Neural cell (in vitro differentiated cells): ENCODE results near the gene SLC35A2. TPM values are rescaled to one million over a fixed set of nuclear protein-coding genes. Genes with fewer than 3 reads are reported as not detected.

Experiments
- H2AFZ ChIP-seq: fragments of 200-600, 300-800 bp; sonication (generic), shearing (Covaris generic); 2 replicates; pipeline ENCODE4 v1.6.0; 2014; ENCODE audit warnings: low read depth, mild to moderate bottlenecking, antibody characterized with exemption, low read length, moderate library complexity
- H3F3A ChIP-seq: fragments of 200-600 bp; shearing (Covaris generic); 2 replicates; pipeline ENCODE4 v1.6.1; 2016; ENCODE audit warnings: mild to moderate bottlenecking, moderate library complexity, mixed read lengths, antibody characterized with exemption, low read length; ENCODE audit not compliant: insufficient read depth, poor library complexity, severe bottlenecking
- H3K27ac ChIP-seq: fragments of 200-600, 300-800 bp; sonication (generic), shearing (Covaris generic); 2 replicates; pipeline ENCODE4 v1.5.1; 2014; ENCODE audit warnings: mild to moderate bottlenecking, low read length, moderate library complexity
- H3K27me3 ChIP-seq: fragments of 300-800, 200-600 bp; sonication (generic), shearing (Covaris generic); 2 replicates; pipeline ENCODE4 v1.6.0; 2014; ENCODE audit warnings: mild to moderate bottlenecking, low read depth, low read length, moderate library complexity; ENCODE audit not compliant: insufficient read depth
- H3K36me3 ChIP-seq: fragments of 300-800, 200-600 bp; sonication (generic), shearing (Covaris generic); 2 replicates; pipeline ENCODE4 v1.5.1; 2014; ENCODE audit warnings: mild to moderate bottlenecking, antibody characterized with exemption, low read length, moderate library complexity; ENCODE audit not compliant: insufficient read depth
- H3K4me2 ChIP-seq: fragments of 300-800, 200-600 bp; sonication (generic), shearing (Covaris generic); 2 replicates; pipeline ENCODE4 v1.6.0; 2014; ENCODE audit warnings: mild to moderate bottlenecking, low read length
- H3K4me3 ChIP-seq: fragments of 300-800, 200-600 bp; sonication (generic), shearing (Covaris generic); 2 replicates; pipeline ENCODE4 v1.5.1; 2014; ENCODE audit warnings: mild to moderate bottlenecking, low read length, moderate library complexity
- H3K79me2 ChIP-seq: fragments of 200-600 bp; shearing (Covaris generic); replicated peaks from 2 replicates; pipeline ENCODE4 v1.6.0; 2014; ENCODE audit warnings: mild to moderate bottlenecking, low read length, moderate library complexity; ENCODE audit not compliant: insufficient read depth
- H3K9ac ChIP-seq: fragments of 300-800, 200-600 bp; sonication (generic), shearing (Covaris generic); 2 replicates; pipeline ENCODE4 v1.6.1; 2016; ENCODE audit warnings: mild to moderate bottlenecking, low read length, mixed read lengths
- H3K9me2 ChIP-seq: fragments of 200-600 bp; shearing (Covaris generic); 2 replicates; pipeline ENCODE4 v1.6.1; 2016; ENCODE audit warnings: mild to moderate bottlenecking, low read length, mixed read lengths; ENCODE audit not compliant: insufficient read depth
- H3K9me3 ChIP-seq: fragments of 200-600, 300-800 bp; sonication (generic), shearing (Covaris generic); 2 replicates; pipeline ENCODE4 v1.6.1; 2016; ENCODE audit warnings: mild to moderate bottlenecking, mixed run types, low read length, moderate library complexity, mixed read lengths
- H4K20me1 ChIP-seq: fragments of 200-600 bp; shearing (Covaris generic); 2 replicates; pipeline ENCODE4 v1.6.1; 2016; ENCODE audit warnings: mild to moderate bottlenecking, mixed run types; ENCODE audit not compliant: insufficient read depth
- CTCF ChIP-seq: fragments of 450-650 bp; IDR thresholded peaks from 2 replicates; pipeline ENCODE4 v1.5.1; 2014; ENCODE audit warnings: antibody characterized with exemption, mild to moderate bottlenecking, moderate library complexity; ENCODE audit not compliant: poor library complexity, severe bottlenecking
- EP300 ChIP-seq: fragments of 450-650 bp; conservative IDR thresholded peaks from 2 replicates; pipeline ENCODE4 v1.6.1; 2014; ENCODE audit warnings: antibody characterized with exemption, mild to moderate bottlenecking, moderate library complexity; ENCODE audit not compliant: poor library complexity, severe bottlenecking
- EZH2 ChIP-seq: fragments of 200-600, 300-800 bp; shearing (Covaris generic), sonication (generic); IDR thresholded peaks from 2 replicates; pipeline ENCODE4 v1.6.1; 2014; ENCODE audit warnings: antibody characterized with exemption, low read length, borderline replicate concordance, mild to moderate bottlenecking; ENCODE audit not compliant: insufficient read depth, poor library complexity, severe bottlenecking
- MXI1 ChIP-seq: fragments of 450-650 bp; conservative IDR thresholded peaks from 2 replicates; pipeline ENCODE4 v1.6.1; 2014; ENCODE audit warnings: antibody characterized with exemption, mild to moderate bottlenecking; ENCODE audit not compliant: poor library complexity, severe bottlenecking
- POLR2AphosphoS5 ChIP-seq: IDR thresholded peaks from 2 replicates; pipeline ENCODE4 v1.6.1; 2012
- RAD21 ChIP-seq: fragments of 450-650 bp; conservative IDR thresholded peaks from 2 replicates; pipeline ENCODE4 v1.6.1; 2014; ENCODE audit warnings: antibody characterized with exemption, mild to moderate bottlenecking, moderate library complexity
- REST ChIP-seq: IDR thresholded peaks from 2 replicates; pipeline ENCODE4 v1.6.1; 2012; ENCODE audit warnings: borderline replicate concordance
- SMC3 ChIP-seq: fragments of 450-650 bp; conservative IDR thresholded peaks from 2 replicates; pipeline ENCODE4 v1.6.1; 2014; ENCODE audit warnings: antibody characterized with exemption, mild to moderate bottlenecking, moderate library complexity; ENCODE audit not compliant: poor library complexity
- TAF1 ChIP-seq: IDR thresholded peaks from 2 replicates; pipeline ENCODE4 v1.6.1; 2012; ENCODE audit warnings: low read depth
- polyA plus RNA-seq: library from polyadenylated mRNA; depleted of rRNA; stranded (reverse); fragments of >200 nt; gene quantifications from 2 replicates; pipeline ENCODE4 v1.2.3, GENCODE V29; 2014

The SLC35A2 gene
- polyA plus RNA-seq, 1 donor from 2014 or later = 20.7 TPM

DNA sequence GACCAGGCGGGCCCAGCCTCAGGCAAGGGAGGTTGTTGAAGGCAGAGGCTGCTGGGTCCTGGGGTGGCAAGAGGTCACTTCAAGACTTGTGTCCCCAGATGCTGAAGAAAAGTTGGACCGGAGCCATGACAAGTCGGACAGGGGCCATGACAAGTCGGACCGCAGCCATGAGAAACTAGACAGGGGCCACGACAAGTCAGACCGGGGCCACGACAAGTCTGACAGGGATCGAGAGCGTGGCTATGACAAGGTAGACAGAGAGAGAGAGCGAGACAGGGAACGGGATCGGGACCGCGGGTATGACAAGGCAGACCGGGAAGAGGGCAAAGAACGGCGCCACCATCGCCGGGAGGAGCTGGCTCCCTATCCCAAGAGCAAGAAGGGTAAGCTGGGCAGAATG is 9.3 kb downstream of the SLC35A2 start:
- H2AFZ ChIP-seq = no peak overlapping the region
- TF ChIP-seq EP300 (no peak), SMC3 (no peak), TAF1 (no peak), MXI1 (no peak), POLR2AphosphoS5 (no peak), RAD21 (no peak), CTCF (no peak), REST (no peak), EZH2 (no peak)
- H3K27ac ChIP-seq = no peak overlapping the region
- H3K4me2 ChIP-seq = no peak overlapping the region
- H3K9me3 ChIP-seq = no peaks in the 10 kb centered on the region
- H3K27me3 ChIP-seq = no peaks in the 10 kb centered on the region
- H3K79me2 ChIP-seq = no peaks in the 10 kb centered on the region
- H4K20me1 ChIP-seq = no peaks in the 10 kb centered on the region
- H3K9ac ChIP-seq = no peak overlapping the region
- no peak overlapping the region for H3K4me3 ChIP-seq
- H3K36me3 ChIP-seq = no peaks in the 10 kb centered on the region
- no peaks in the 10 kb centered on the region for H3K9me2 ChIP-seq
- H3F3A ChIP-seq = no peaks in the 10 kb centered on the region

DNA sequence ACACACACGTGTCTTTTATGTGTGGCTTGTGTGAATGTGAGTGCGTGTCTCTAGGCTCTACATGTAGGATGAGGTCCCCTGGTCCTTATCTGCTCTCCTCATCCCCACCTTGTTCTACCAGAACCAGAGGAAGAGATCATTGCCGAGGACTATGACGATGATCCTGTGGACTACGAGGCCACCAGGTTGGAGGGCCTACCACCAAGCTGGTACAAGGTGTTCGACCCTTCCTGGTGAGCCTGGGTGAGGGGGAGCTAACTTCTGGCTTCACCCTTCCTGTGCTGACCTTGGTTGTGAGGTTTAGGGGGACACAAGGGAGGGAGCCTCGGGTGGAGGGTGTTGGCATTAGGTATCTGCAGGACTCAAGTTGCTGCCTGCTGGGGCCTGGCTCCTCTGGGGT is 10.4 kb downstream of the SLC35A2 start:
- Histone ChIP-seq H3K27me3 (no peaks in the 10 kb centered on the region), H3K9ac (no peak overlapping the region), H2AFZ (no peak overlapping the region), H3F3A (no peaks in the 10 kb centered on the region), H3K36me3 (no peaks in the 10 kb centered on the region), H4K20me1 (no peaks in the 10 kb centered on the region), H3K4me2 (no peak overlapping the region), H3K9me2 (no peaks in the 10 kb centered on the region), H3K27ac (no peak overlapping the region), H3K79me2 (no peaks in the 10 kb centered on the region), H3K4me3 (no peak overlapping the region), H3K9me3 (no peaks in the 10 kb centered on the region)
- TF ChIP-seq TAF1 (no peak), MXI1 (no peak)

GRCh38 chrX:48899078-48899410 is 12.4 kb downstream of the SLC35A2 start:
- Histone ChIP-seq H4K20me1 (no peaks in the 10 kb centered on the region), H2AFZ (no peak overlapping the region), H3F3A (no peaks in the 10 kb centered on the region), H3K9me3 (no peaks in the 10 kb centered on the region), H3K4me2 (no peak overlapping the region), H3K4me3 (peak overlapping the region; percentile 82), H3K36me3 (no peaks in the 10 kb centered on the region), H3K79me2 (peaks cover 10% of the 10 kb centered on the region), H3K27ac (no peak overlapping the region), H3K27me3 (no peaks in the 10 kb centered on the region), H3K9me2 (no peaks in the 10 kb centered on the region), H3K9ac (no peak overlapping the region)
- TF ChIP-seq POLR2AphosphoS5 (no peak), TAF1 (no peak), REST (no peak)
